Lower leg skin (tissue), 4 donors: ENCODE data around the gene C19orf53. TPM values are rescaled to one million over a fixed set of nuclear protein-coding genes. Genes with fewer than 3 reads are reported as not detected.

ENCODE experiments used
- DNase-seq, 2 donors: peaks; one replicate each; pipeline ENCODE4 v3.0.0-alpha.2; 2019; ENCODE audit warnings: low spot score in 2 of 2
- H3K4me3 ChIP-seq: fragments of 200-600 bp; sonication (generic); 2 replicates; pipeline ENCODE4 v1.5.1; 2017; ENCODE audit warnings: mild to moderate bottlenecking, low read depth; ENCODE audit not compliant: poor library complexity, severe bottlenecking
- CTCF ChIP-seq, 3 donors: fragments of 450-650 bp; IDR thresholded peaks; one replicate each; pipeline ENCODE4 v1.5.1; 2016; ENCODE audit warnings: antibody characterized with exemption in 3 of 3, mild to moderate bottlenecking in 3 of 3, moderate library complexity in 2 of 3
- POLR2A ChIP-seq, 2 donors: fragments of 450-650 bp; IDR thresholded peaks; one replicate each; pipeline ENCODE4 v1.6.1; 2016 to 2017; ENCODE audit warnings: antibody characterized with exemption in 2 of 2, mild to moderate bottlenecking in 1 of 2, moderate library complexity in 1 of 2
- WGBS, 2 donors: methylation state at CpG; one replicate each; pipeline ENCODE4 v1.1.5; 2018; 5-methylcytosine and 5-hydroxymethylcytosine counted together
- intact Hi-C: fragments of 100-400 bp; cut with DNase I; formaldehyde crosslinking; loops from one replicate; pipeline ENCODE4 v1.15.0; 2023; ENCODE audit warnings: low total_unique reads
- total RNA-seq, 4 donors: library from RNA; depleted of rRNA; stranded (reverse); fragments of >200 nt; gene quantifications; one replicate each; pipeline ENCODE4 v1.1.0, GENCODE V29; 2016

The C19orf53 gene
- total RNA-seq, 4 donors from 2014 or later, result 113 to 200 (median 145) TPM

DNA sequence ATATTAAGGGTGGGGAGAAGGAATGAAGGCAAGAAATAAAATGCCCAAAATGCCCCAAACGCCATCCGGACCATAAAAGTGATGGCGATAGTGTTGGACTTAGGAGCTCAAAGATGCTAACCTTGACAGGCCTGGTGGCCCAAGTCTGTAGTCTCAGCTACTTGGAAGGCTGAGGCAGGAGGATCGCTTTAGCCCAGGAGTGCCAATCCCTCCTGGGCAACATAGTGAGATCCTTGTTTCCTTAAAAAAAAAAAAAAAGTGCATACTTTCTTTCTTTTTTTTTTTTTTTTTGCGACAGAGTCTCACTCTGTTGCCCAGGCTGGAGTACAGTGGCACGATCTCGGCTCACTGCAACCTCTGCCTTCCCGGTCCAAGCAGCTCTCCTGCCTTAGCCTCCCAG is 41.9 kb upstream of the C19orf53 start:
- TF ChIP-seq CTCF (IDR thresholded peaks at IDR 0.05) (no peak), POLR2A (IDR thresholded peaks at IDR 0.05) (no peak)
- 82 to 88% methylated on average over 8 of the region's 8 CpGs for WGBS, 2 donors
- DNase-seq, result no peak
- intact Hi-C loops, result no loop called here
- H3K4me3 ChIP-seq, result no peak overlapping the region

GRCh38 chr19:13734751-13735150 is 39.5 kb upstream of the C19orf53 start:
- no peak overlapping the region for H3K4me3 ChIP-seq
- TF ChIP-seq CTCF (IDR thresholded peaks at IDR 0.05) (no peak), POLR2A (IDR thresholded peaks at IDR 0.05) (no peak)
- 88 to 89% methylated on average over 2 of the region's 2 CpGs for WGBS, 2 donors
- intact Hi-C loops, result no loop called here
- no peak for DNase-seq

- no peak for DNase-seq
- no peak overlapping the region for H3K4me3 ChIP-seq
- intact Hi-C loops, result no loop called here
- 84 to 94% methylated on average over 1 of the region's 1 CpG for WGBS, 2 donors
- TF ChIP-seq CTCF (IDR thresholded peaks at IDR 0.05) (no peak), POLR2A (IDR thresholded peaks at IDR 0.05) (no peak)
Measured at GRCh38 chr19:13738073-13738472, 36.2 kb upstream of the C19orf53 start.

GRCh38 chr19:13741893-13742292 is 32.4 kb upstream of the C19orf53 start:
- intact Hi-C loops, result no loop called here
- no peak for DNase-seq
- H3K4me3 ChIP-seq, result no peak overlapping the region
- WGBS, 2 donors, result 81 to 87% methylated on average over 2 of the region's 2 CpGs
- TF ChIP-seq CTCF (IDR thresholded peaks at IDR 0.05) (no peak), POLR2A (IDR thresholded peaks at IDR 0.05) (no peak)

DNA sequence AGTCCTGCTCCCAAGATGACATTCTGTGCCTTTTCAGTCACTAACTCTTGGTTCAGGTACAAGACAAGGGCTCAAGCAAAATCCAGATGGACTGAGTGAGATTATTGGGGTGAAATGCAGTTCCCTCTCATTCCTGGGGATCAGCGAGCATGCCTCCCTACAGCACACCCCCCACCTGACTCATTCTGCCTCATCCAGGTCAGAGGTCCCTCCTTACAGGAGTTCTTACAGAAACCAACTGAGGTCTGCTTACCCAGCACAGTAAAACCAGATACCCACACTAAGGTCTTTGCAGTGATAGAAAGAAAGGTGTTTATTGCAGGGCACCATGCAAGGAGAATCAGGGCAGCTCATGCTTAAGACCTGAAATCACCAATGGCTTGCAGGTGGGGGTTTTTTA is 31.5 kb upstream of the C19orf53 start:
- H3K4me3 ChIP-seq, result no peak overlapping the region
- 80 to 100% methylated on average over 1 of the region's 1 CpG for WGBS, 2 donors
- intact Hi-C loops, result no loop called here
- TF ChIP-seq POLR2A (IDR thresholded peaks at IDR 0.05) (no peak), CTCF (IDR thresholded peaks at IDR 0.05) (no peak)
- no peak for DNase-seq

GRCh38 chr19:13744174-13744573 is 30.1 kb upstream of the C19orf53 start:
- no peak for TF ChIP-seq POLR2A (IDR thresholded peaks at IDR 0.05)
- no peak for TF ChIP-seq CTCF (IDR thresholded peaks at IDR 0.05)
- no peak for DNase-seq
- H3K4me3 ChIP-seq, result no peak overlapping the region
- intact Hi-C loops, result no loop called here
